Coronary artery (tissue), 2 donors: Measurements from ENCODE around the gene MZF1.

Experiments used
- DNase-seq: peaks from one replicate; pipeline ENCODE4 v3.0.0-alpha.2; 2017; ENCODE audit warnings: low spot score
- H3K27ac ChIP-seq, 2 donors: fragments of 200-600 bp; sonication (generic); one replicate each; pipeline ENCODE4 v1.5.1; 2016 to 2019
- H3K4me3 ChIP-seq: fragments of 200-600 bp; sonication (generic); 2 replicates; pipeline ENCODE4 v1.5.1; 2016; ENCODE audit warnings: mild to moderate bottlenecking, moderate library complexity
- CTCF ChIP-seq: fragments of 200-600 bp; sonication (generic); IDR thresholded peaks from one replicate; pipeline ENCODE4 v1.5.1; 2019; ENCODE audit warnings: antibody characterized with exemption

Gene MZF1

DNA sequence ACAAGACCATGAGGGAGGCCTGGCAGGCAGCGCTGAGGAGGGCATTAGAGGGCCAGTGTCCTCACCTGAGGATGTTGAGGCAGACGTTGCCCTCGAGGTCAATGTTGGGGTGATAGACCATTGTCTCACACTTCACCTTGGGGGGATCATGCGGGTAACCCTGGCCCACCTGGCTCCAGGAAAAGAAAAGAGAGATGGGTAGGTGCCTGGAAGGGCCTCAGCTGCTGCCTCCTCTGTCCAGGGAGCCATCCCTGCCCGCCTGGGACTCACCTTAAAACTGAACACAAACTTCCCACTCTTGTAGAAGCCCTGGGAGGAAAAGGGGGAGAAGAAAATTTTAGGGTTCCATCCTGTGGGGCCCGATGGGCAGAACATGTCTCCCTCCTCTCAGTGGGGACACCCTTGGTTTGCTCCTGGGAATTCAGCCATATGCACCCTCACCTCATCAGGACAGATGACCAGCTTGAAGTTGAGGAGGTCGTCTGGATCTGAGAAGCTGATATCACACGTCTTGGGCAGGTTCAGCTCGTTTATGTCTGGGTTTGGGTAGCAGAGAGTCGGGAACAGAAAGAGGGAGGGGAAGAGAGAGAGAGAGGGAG lies 16.4 kb downstream of the MZF1 start:
- Histone ChIP-seq H3K27ac (peak overlapping the region; percentile 87 to 91), H3K4me3 (peak overlapping the region; percentile 70)
- TF ChIP-seq CTCF = no peak

GRCh38 chr19:58555920-58556621 lies 17.1 kb downstream of the MZF1 start:
- peak overlapping the region; percentile 40 to 95 for H3K27ac ChIP-seq
- no peak overlapping the region for H3K4me3 ChIP-seq
- no peak for TF ChIP-seq CTCF
- DNase-seq = no peak

More for the DNA sequence above, 16.4 kb downstream of the MZF1 start:
- DNase-seq = no peak

DNA sequence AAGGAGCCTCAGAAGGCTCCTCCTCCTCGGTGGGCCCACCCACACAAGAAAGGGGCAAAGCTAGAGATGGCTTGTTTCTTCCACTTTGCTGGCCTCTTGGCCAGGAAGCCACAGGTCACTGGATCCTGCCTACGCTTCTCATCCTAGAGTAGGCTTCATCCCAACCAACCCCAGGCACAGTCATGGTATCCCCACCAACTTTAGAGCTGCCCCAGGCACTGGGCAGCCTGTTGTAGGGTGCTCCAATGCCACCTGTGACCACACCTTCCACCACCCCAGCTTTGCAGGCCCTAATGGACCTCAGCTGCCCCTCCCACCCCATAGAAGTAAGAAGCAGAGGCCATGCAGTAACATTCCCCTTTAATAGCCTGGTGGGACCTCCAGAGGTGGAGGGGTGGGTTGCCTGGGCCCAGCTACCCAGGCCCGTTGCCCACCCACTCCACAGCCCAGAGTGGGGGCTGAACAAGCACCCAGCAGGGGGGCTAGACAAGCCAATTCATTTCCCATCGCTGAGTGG lies 17.7 kb downstream of the MZF1 start:
- DNase-seq = no peak
- peak overlapping the region; percentile 94 to 95 for H3K27ac ChIP-seq
- TF ChIP-seq CTCF = no peak
- peak overlapping the region; percentile 86 for H3K4me3 ChIP-seq

GRCh38 chr19:58554494-58555368 lies 18.4 kb downstream of the MZF1 start, which contains the start of gene CHMP2A:
TSS of gene CHMP2A (minus strand) at chr19:58555105. CDS start at chr19:58554212, 893 bp downstream.
- peak; percentile 99 for DNase-seq
- H3K27ac ChIP-seq = peak within 1 kb of the TSS; percentile 94 to 95
- peak within 1 kb of the TSS; percentile 86 for H3K4me3 ChIP-seq
- no peak for TF ChIP-seq CTCF

DNA sequence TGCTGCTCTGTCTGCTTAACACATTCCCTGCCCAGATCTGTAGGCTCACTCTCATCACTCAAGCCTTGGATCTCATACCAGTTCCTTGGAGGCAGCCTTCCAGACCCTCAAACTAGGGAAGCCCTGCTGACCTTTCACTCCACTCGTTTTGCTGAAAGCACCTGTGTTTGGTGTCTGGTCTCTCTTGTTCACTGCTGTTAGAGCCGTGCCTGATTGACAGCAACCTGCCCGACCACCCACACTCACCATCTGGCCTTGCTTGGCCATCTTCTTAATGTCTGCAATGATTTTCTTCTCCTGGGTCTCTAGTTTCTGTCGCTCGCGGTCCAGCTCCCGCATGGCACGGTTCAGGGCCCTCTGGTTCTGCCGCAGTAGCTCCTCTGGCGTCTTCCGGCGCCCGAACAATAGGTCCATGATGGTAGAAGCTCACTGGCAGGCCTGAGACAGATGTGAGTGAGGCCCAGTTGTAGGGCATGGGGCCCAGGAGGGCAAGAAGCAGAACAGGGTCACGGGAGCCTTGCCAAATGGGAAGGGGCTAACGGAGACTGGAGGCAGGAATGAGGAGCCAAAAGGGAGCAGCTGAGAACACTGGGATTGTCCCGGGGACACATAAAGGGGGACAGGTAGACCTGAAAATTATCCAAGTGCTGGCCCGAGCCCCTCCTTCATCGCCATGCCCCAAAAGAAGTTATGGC lies 19.2 kb downstream of the MZF1 start:
- Histone ChIP-seq H3K4me3 (peak overlapping the region; percentile 86), H3K27ac (peak overlapping the region; percentile 94 to 95)
- no peak for TF ChIP-seq CTCF
- peak; percentile 75 for DNase-seq

- no peak overlapping the region for H3K4me3 ChIP-seq
- no peak overlapping the region for H3K27ac ChIP-seq
- DNase-seq = no peak
- no peak for TF ChIP-seq CTCF
These were observed 20.5 kb downstream of the MZF1 start for GRCh38 chr19:58552655-58553054.
